Stimulated activated CD8-positive, alpha-beta memory T cell treated with anti-CD3 and anti-CD28 coated beads, Interleukin-15, amount 100 ng/mL, for 1 hour (primary cell): ENCODE data around the gene UBE2O.

Source experiments
- DNase-seq: peaks from one replicate; pipeline ENCODE4 v3.0.0-alpha.2; 2020; ENCODE audit warnings: low read depth

The UBE2O gene

DNA sequence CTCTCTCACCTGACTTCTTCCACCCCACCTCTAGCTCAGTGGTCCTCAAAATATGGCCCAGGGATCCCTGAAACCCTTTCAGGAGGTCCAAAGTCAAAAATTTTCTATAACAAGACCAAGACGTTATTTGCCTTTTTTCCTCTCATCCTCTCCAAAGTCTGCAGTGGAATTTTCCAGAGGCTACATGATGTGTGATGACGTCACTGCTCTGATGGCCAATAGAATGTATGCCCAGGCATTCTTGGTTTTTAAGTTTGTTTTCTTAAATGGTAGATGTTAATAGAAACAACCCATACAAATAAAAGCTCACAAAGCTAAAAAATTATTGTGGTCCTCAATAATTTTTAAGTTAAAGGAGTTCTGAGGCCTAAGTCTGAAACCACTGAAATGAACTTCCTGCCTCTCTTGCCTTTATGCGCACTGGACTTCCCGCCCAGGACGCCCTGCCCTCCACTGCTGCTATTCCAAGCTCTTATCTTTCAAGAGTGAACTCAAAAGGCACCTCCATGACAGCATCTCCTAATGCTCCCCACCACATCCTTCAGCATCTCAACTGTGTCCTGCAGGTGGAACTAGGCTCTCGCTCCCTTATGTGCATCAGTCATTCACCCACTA, 13.5 kb downstream of the UBE2O start:
- no peak for DNase-seq

DNA sequence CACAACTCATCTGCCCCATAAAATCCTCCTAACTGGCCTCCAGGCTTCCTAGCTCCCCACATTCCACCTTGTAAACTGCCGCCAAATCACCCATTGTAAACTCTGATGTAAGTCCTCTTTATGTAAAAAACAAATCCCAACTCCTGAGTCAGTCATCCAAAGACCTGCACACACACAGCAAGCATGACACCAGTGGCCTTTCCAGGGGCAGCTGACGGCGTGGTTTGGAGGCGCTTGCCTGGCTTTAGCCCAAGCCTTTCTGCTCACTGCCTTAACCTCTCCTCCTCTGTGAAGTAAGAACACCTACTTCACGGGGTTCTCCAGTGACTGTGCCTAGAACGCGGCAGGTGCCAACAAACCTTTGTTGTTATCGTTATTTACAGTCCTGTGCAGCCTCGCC, 14.0 kb downstream of the UBE2O start:
- no peak for DNase-seq

DNA sequence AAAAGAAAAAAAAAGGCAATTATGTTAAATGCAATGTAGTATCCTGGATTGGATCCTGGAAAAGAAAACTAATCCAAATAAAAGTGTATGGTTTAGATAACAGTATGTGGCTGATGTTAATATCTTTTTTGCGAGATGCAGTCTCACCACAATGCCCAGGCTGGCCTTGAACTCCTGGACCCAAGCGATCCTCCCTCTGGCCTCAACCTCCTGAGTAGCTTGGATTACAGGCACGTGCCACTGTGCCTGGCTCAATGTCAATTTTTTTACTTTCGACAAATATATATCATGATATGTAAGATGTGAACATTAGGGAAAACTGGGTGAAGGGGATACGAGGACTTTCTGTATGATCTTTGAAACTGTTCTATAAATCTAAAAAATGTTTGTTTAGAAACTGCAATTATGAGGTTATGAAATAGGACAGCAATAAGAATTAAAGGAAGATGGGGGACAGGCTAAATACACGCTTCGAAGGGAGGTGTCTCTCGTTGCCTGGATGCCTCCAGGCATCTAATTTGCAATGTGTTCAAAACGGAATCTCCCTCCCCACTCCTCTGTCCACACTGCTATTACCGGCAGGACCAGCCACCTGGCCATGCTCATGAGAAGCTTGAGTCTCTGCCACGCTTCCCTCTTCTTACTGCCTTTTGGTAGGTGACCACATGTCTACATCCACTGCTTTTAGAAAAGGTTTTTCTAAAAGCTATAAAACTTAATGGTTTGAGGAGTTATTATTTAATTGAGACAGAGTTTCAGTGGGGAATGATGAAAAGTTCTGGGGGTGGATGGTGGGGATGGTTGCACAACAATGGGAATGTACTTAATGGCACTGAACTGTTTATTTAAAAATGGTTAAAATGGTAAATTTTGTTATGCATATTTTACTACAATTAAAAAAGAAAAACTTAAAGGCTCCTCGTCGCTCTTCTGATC, 15.2 kb downstream of the UBE2O start:
- DNase-seq = no peak

DNA sequence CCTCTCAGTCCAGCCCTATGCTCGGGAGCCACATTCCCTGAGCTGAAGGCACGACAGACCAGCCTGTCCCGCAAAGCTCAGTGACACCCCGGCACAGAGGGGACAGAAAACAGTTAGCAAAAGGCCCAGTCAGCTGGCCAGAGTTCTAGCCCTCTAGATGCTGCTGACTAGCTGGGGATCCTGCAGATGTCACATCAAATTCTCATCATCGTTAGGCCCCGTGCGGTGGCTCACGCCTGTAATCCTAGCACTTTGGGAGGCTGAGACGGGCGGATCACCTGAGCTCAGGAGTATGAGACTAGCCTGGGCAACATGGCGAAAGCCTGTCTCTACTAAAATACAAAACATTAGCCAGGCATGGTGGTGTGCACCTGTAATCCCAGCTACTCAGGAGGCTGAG, 17.2 kb downstream of the UBE2O start:
- DNase-seq = no peak

DNA sequence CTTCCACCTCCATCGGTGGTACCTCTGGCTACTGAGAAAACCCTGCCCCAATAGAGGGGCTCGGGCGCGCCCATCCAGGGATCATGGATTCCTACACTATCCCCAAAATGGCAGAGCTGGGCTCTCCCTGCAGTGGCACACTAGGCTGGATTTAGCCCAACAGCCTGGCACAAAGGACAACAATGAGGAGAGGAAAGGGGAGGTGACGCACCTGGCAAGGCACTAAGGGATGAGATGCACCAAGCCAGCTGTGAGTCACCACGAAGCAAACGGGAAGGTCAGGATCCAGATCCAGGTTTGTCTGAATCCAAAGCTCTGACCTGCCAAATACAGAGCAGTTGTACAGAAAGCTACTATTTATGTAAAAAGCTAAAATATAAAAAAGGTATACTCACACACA, 18.1 kb downstream of the UBE2O start:
- DNase-seq = no peak

DNA sequence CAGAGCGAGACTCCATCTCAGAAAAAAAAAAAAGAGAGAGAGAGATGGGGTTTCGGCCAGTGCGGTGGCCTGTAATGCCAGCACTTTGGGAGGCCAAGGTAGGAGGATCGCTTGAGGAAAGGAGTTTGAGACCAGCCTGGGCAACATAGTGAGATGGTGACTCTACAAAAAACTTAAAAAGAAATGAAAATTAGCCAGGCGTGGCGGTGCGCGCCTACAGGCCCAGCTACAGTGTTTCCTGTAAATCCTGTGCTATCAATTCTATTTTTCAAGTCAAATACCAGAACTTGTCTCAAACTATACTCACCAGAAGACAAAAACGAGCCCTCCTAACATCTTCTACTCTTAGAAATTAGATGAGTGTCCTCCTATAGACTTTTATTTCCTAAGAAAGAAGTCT, 19.3 kb downstream of the UBE2O start:
- DNase-seq = no peak

DNA sequence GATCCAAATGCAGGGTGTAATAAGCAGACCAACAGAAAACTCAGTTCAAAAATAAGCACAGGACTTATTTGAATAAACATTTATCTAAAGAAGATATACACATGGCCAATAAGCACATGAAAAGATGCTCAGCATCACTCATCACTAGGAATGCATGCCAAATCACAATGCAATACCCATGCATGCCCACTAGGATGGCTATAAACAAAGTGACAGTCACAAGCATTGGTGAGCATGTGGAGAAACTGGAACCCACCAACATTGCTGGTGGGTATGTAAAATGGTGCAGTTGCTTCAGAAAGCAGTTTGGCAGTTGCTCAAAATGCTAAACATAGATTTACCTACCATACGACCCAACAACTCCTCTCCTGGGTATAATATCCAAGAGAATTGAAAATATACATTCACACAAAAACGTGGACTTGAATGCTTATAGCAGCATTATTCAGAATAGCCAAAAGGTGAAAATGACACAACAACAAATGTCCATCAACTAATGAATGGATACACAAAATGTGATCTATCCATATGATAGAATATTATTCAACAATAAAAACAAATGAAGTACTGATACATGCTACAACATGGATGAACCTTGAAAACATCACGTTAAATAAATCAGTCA, 20.1 kb downstream of the UBE2O start:
- no peak for DNase-seq

DNA sequence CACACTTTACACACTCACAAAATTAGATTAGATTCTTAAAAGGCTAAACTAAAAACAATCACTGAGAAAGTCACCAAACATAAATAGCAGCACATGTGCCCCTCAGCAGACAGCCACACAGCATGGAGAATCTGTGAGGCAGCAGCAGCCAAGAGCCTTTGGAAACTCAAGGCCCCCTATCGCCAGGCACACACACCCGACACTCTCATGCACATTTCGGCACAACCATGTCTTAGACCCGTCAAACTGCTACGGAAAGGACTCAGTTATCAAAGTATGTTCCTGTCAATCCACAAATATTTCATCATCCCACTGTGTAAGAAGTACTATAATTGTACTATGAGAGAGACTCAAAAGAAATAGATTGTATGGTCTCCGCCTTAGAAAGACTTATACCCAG, 20.9 kb downstream of the UBE2O start:
- DNase-seq = no peak

DNA sequence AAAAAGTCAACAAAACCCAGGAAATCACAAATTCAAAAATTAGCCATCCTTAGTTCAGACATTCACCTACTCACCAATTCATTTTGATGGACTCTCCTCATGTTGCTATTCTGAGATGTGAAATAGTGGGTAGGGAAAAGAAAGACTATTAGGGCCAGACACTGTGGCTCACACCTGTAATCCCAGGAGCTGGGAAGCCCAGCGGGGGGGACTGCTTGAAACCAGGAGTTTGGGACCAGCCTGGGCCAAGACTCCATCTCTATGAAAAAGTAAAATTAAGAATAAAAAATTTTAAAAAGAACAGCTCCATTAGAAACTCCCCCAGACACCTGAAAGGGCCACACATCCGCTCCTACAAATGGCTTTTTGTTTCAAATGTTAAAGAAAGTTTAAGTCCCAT, 21.4 kb downstream of the UBE2O start:
- DNase-seq = no peak

DNA sequence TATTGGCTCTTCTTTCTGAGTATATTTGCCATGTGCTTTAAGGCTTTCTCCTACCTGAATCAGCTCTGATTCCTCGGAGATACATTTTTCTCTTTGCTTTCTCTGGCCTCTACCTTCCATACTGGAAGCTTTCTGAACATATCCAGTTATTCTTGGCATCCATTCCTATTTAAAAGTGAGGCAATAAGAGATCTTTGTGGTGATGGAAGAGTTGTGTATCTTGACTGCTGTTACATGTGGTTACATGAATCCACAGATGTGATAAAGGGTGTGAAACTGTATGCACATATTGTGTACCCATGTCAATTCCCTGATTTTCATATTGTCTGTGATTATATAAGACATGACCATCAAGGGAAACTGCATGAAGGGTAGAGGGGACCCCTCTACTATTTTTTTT, 24.4 kb downstream of the UBE2O start:
- no peak for DNase-seq

DNA sequence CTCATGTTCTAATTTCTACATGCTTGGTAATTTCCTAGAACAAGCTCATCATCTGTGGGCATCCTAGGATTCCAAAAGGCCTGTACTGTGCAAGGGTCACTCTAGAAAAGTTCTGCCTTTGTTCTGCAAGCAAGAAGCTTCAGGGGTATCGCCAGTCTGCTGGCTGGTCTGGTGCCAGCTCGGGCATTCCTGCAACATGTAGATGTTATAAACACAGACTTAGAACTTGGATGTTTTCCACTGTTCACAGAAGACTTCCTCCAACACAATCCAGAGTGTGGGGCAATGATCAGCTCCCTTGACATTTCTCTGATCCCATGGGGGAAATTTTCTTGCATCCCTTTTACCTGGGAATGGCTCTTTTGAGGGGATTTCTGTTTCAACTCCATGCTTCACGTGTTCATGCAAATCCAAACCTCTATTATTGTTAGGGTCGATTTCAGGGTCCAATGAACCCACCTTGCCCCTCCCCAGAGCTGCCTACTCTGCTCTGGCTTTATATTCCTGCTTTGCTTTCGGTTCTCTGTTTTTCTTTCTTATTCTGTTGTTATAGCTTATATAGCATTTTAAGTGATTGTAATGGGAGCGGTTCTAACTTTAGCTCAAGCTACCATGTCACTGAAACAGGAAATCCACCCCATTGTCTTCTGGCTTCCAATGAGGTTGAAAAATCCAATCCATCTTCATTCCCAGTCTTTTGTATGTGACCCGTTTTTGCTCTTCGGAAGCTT, 25.3 kb downstream of the UBE2O start:
- no peak for DNase-seq

DNA sequence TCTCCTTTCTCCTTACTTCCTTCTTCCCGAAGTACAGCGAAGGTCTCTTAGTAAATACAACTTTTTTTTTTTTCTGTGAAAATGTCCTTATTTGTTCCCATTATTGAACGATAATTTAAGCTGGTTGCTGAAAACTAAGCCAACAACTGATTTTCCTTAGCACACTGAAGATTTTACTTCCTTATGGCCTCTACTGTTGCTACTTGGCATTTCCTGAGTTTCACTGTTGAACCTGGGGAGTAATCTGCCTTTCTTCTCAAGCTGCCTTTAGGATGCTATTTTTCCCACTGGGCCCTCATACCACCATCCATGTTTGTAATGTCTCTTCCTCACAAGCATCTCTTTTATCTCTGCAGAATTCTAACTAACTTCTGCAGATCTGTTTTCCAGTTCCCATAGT, 26.1 kb downstream of the UBE2O start:
- DNase-seq = no peak

DNA sequence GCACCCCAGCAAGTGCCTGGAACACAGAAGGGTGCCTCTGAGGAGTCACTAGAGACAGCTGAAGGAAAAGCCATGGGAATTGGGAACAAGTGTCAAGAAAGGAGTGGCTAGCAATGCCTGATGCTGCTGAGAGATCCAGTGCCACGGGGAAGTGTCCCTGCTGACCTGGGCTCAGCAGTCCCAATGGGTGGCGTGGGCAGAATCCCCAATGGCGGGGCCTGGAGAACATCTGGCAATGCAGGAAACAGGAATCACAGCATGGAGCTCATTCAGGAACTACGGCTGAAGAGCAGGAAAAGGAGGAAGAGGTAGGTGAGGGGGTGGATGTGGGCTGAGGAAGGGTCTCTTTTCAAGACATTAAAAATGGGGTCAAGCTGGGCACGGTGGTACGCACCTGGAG, 30.1 kb downstream of the UBE2O start:
- DNase-seq = no peak

DNA sequence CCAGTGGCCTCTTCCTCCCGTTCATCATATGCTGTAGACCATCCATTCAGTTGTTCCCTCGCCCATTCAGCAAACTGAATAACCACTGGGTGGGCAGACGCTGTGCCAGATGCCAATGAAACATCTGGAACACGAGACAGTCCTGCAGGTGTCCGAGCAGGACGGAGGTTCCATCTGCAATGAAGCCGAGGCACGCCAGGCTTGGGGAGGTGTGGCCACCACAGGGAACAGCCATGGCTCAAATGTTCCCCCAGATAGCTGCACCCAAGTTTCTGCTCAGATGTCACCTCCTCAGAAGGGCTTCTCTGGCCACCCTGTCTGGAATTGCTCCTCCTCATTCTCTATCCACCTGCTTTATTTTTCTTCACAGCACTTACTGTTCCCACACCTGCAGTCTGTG, 30.5 kb downstream of the UBE2O start:
- DNase-seq = no peak

DNA sequence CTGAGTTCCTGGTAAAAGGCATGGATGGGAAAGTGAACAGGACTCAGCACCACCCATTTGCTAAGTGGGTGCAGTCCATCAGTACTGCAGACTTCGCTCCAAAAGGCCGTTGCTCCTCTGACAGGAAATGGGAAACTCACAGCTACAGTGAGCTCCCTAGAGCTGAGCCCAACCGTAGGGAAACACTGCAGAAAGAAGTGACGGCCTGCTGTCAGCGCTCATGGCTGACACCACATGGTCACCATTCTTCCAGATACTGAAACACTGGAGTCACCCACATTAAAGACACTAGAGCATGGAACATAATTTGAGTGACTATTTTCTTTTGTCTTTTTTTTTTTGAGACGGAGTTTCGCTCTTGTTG, 31.9 kb downstream of the UBE2O start:
- no peak for DNase-seq

DNA sequence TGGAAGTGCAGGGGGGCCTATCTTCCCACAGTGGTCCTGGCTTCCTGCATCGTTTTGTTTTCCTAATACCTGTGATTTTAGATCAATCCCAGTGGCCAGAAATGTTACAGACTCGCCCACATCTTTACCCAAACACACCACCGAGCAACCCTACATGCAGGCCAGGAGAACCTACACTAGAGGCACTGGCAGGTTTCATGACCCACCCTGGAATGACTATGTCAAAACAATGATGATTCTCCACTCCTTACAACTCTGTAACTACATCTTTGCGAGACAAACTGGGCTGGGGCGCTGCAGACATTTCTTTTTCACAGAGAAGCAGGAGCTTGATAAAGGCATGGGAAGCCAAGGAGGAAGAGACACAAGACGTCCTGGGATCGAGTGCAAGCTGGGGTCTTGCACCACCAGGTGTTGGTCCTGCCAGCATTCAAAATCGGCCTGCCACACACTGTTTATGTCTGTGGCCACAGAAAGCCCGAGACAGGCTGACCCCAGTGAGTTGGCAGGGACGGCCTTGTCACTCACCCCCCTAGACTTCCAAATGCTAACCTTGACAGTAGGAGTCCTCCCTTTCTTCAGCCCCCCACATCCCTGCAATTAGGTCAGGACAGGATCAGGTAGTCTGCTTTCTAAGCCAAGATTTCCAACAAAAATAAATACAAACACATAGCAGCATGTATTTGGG, 32.5 kb downstream of the UBE2O start:
- DNase-seq = no peak

DNA sequence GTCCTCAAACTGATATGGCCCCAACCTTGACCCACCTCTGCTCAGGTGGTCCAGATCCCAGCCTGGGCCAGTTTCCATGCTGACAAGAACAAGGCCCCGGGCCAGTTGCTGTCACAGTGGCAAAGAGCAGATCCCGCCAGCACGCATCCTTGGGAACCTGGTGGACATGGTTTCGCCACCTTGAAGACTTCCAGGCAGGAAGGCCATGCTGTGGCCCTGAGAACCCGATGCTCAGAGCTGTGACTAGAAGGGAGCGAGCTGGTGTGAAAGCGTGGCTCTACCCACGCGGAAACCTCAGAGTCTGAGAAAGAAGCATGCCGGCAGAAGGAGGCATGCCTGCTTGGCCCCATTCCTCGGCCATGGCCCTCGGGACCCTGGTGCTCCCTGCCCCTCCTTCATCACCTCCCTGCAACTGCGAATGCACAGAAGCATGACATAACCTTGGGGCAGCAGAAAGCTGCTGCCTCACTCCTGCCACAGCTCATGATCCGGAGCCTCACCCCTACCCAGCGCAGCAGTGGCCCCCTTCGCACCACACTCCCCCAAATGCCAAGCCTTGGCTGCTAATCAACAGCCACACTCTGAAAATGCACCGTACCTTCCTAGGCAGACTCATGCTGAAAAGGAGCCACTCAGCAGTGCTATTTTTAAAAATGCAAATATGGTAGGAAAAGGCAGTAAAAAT, 33.2 kb downstream of the UBE2O start:
- DNase-seq = no peak

DNA sequence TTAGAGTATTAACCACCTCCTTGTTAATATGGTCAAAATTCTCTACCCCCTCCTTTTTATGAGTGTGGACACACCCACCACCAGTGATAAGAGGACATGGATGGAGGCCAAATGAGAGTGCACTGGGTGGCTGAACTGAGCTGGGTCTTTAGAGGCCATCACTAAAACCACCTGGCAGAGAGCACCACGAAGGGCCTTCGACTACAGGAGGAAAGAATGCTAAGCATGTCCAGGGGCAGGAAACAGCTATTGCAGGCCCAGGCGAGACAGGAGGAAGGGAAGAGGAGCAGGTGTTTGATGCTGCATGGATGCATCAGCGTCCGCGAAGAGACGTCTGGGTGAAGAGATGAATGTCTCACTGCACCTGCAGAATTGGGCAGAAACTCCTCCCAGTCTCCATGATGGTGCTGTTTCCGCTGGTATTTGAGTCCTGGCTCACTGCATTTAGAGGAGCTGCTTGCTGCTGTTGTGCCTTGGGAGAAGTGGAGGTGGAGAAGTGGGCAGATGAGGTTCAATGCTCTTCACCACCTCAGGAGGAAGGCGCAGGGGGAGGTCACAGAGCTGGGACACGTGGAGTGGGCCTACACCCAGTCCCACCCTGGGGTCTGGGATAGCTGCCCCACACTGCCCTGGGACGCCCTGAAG, 35.3 kb downstream of the UBE2O start:
- DNase-seq = no peak

DNA sequence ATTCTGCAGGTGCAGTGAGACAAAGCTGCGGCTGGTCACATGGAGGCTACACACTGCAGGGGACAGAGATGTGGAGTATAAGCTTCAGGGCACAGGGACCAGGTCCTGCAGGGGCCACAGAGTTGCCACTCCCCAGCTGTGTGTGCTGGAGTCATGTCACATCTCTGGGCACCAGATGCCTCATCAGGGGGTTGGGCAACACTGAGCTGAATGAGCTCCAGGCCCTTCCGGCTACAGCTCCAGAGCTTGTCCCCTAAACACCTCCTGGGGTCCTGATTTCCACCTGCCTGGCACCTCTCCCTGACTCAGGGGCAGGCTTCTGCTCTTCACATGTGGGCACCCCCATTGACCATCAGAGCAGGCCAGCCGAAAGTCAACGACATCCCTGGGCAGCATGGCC, 36.1 kb downstream of the UBE2O start:
- no peak for DNase-seq

DNA sequence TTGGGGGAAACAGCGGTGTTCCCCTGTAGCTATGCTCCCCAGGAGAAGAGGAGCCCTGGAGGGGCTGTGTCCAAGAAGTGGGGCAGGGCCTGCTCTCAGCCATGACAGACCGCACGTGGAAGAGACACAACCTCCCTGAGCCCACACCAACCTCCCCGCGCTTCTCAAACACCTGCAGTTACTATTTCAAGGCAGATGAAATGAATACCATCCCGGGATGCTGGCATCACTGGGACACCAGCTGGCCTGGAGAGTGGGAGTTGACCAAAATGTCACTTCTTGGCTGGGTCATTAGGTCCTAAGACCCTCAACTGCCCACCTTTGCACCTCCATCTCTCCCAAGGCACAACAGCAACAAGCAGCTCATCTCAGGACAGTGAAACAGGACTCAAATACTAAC, 36.5 kb downstream of the UBE2O start:
- DNase-seq = no peak

DNA sequence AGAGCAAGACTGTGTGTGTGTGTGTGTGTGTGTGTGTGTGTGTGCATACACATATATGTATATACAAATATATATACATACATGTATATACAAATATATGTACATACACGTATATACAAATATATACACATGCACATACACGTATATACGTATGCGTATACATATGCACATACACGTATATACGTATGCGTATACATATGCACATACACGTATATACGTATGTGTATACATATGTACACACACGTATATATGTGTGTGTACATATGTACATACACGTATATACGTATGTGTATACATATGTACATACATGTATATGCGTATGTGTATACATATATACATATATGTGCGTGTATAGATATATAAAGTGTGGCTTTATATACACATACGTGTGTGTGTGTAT, 37.2 kb downstream of the UBE2O start:
- no peak for DNase-seq
